Endothelial cell of umbilical vein (primary cell): ENCODE measurements around the gene SENP2. TPM values are rescaled to one million over a fixed set of nuclear protein-coding genes. Genes with fewer than 3 reads are reported as not detected.

Source experiments
- BruUV-seq: library from RNA; stranded (reverse); fragments of 400-500 nt; replicated peaks from 2 replicates; lab custom pipeline; 2021; lab: Mats Ljungman, UMichigan
- CTCF ChIA-PET: fragments of 300-600, 350-600 bp; sonication (Branson Sonifier 250); formaldehyde crosslinking; loops from one replicate; lab custom pipeline; 2021; ENCODE audit warnings: antibody characterized with exemption, inconsistent platforms; lab: Charles Lee
- POLR2A ChIA-PET: fragments of 300-600, 350-600 bp; sonication (Branson Sonifier 250); formaldehyde crosslinking; loops from one replicate; lab custom pipeline; 2021; ENCODE audit warnings: antibody characterized with exemption, inconsistent platforms; lab: Charles Lee
- DNase-seq: peaks from one replicate; pipeline ENCODE4 v3.0.0-alpha.2; 2011; ENCODE audit warnings: low read depth, low spot score
- FAIRE-seq: peaks from 2 replicates; lab custom pipeline; 2011; peaks lifted over from hg19 to GRCh38; lab: Jason Lieb, UNC
- H2AFZ ChIP-seq: 2 replicates; pipeline ENCODE4 v1.6.0; 2012; ENCODE audit warnings: low read depth, low read length, control low read depth, inconsistent platforms
- H3K27ac ChIP-seq: 2 replicates; pipeline ENCODE4 v1.5.1; 2011; ENCODE audit warnings: low read depth, mild to moderate bottlenecking, control low read depth, low read length, moderate library complexity; ENCODE audit not compliant: insufficient read depth
- H3K27me3 ChIP-seq, 2 experiments: 2 replicates each; pipeline versions ENCODE4 v1.6.0 to v1.6.1; 2011; ENCODE audit warnings: low read length in 2 of 2, mixed read lengths in 1 of 2; ENCODE audit not compliant: control insufficient read depth in 2 of 2, insufficient read depth in 2 of 2
- H3K36me3 ChIP-seq, 2 experiments: 2 replicates in 1 of 2; 3 replicates in 1 of 2; pipeline ENCODE4 v1.5.1; 2011; ENCODE audit warnings: low read length in 2 of 2, mild to moderate bottlenecking in 1 of 2, moderate library complexity in 1 of 2; ENCODE audit not compliant: control insufficient read depth in 2 of 2, insufficient read depth in 2 of 2; ENCODE audit errors: extremely low read depth in 1 of 2
- H3K4me1 ChIP-seq: 3 replicates; pipeline ENCODE4 v1.5.1; 2011; ENCODE audit warnings: mild to moderate bottlenecking, low read length; ENCODE audit not compliant: control insufficient read depth, insufficient read depth; ENCODE audit errors: extremely low read depth
- H3K4me2 ChIP-seq: 2 replicates; pipeline ENCODE4 v1.6.1; 2011; ENCODE audit warnings: low read length, control low read depth, mixed read lengths; ENCODE audit not compliant: insufficient read depth
- H3K4me3 ChIP-seq, 3 experiments: fragments of 200-600 bp in 1 of 3; sonication (generic), shearing (Covaris generic) in 1 of 3; replicated peaks in 1 of 3; 2 replicates each; pipeline ENCODE4 v1.5.1; 2011 to 2016; ENCODE audit warnings: control low read depth in 3 of 3, low read length in 3 of 3, mild to moderate bottlenecking in 2 of 3, inconsistent platforms in 1 of 3, low read depth in 1 of 3, moderate library complexity in 1 of 3; ENCODE audit not compliant: insufficient read depth in 1 of 3
- H3K79me2 ChIP-seq: 2 replicates; pipeline ENCODE4 v1.6.0; 2012; ENCODE audit warnings: low read length, inconsistent platforms; ENCODE audit not compliant: control insufficient read depth, insufficient read depth
- H3K9ac ChIP-seq: replicated peaks from 2 replicates; pipeline ENCODE3; 2011; ENCODE audit warnings: low read length, control low read depth; ENCODE audit not compliant: insufficient read depth; ENCODE audit errors: extremely low read depth
- H3K9me1 ChIP-seq: replicated peaks from 3 replicates; pipeline ENCODE4 v1.6.0; 2011; ENCODE audit warnings: mild to moderate bottlenecking, low read length; ENCODE audit not compliant: control insufficient read depth, insufficient read depth; ENCODE audit errors: extremely low read depth
- H3K9me3 ChIP-seq: replicated peaks from 2 replicates; pipeline ENCODE4 v1.5.1; 2012; ENCODE audit warnings: low read length, inconsistent platforms; ENCODE audit not compliant: control insufficient read depth, insufficient read depth
- H4K20me1 ChIP-seq: replicated peaks from 2 replicates; pipeline ENCODE3; 2011; ENCODE audit warnings: mild to moderate bottlenecking, low read length; ENCODE audit not compliant: control insufficient read depth, insufficient read depth; ENCODE audit errors: extremely low read depth
- EZH2 ChIP-seq: IDR thresholded peaks from 2 replicates; pipeline ENCODE4 v1.6.1; 2012; ENCODE audit warnings: borderline replicate concordance, low read depth, mild to moderate bottlenecking, moderate library complexity, low read length, inconsistent platforms; ENCODE audit not compliant: severe bottlenecking
- FOS ChIP-seq: IDR thresholded peaks from 2 replicates; pipeline ENCODE4 v1.6.1; 2011; ENCODE audit warnings: mild to moderate bottlenecking, low read length, moderate library complexity, borderline replicate concordance; ENCODE audit not compliant: insufficient read depth
- GATA2 ChIP-seq: IDR thresholded peaks from 2 replicates; pipeline ENCODE4 v1.7.0; 2011; ENCODE audit warnings: low read depth, mild to moderate bottlenecking, moderate library complexity, mixed read lengths, low read length; ENCODE audit not compliant: insufficient read length, insufficient read depth
- JUN ChIP-seq: IDR thresholded peaks from 2 replicates; pipeline ENCODE4 v1.6.1; 2011; ENCODE audit warnings: borderline replicate concordance, low read depth; ENCODE audit not compliant: insufficient read length, insufficient read depth
- MYC ChIP-seq: IDR thresholded peaks from one replicate; pipeline ENCODE4 v1.6.1; 2011; ENCODE audit warnings: mild to moderate bottlenecking, low read depth, low read length
- POLR2A ChIP-seq: IDR thresholded peaks from 2 replicates; pipeline ENCODE4 v1.6.1; 2012; ENCODE audit warnings: low read depth, mild to moderate bottlenecking, control low read depth, low read length
- POLR2AphosphoS5 ChIP-seq: IDR thresholded peaks from 2 replicates; pipeline ENCODE4 v1.6.1; 2012; ENCODE audit warnings: low read depth, mild to moderate bottlenecking, control low read depth, low read length, moderate library complexity; ENCODE audit not compliant: insufficient read depth
- dilution Hi-C: fragments of 300-500 bp; cut with MboI; formaldehyde crosslinking; loops from one replicate; pipeline ENCODE4 v1.15.0; 2019; ENCODE audit warnings: low sequenced_read_pairs; ENCODE audit not compliant: extremely low pct_ligation_motif_present
- intact Hi-C: fragments of 100-400 bp; cut with micrococcal nuclease; formaldehyde crosslinking; loops from one replicate; pipeline ENCODE4 v1.10.0; 2022
- polyA plus RNA-seq, 4 experiments: library from polyadenylated mRNA; depleted of rRNA in 3 of 4; stranded (reverse) in 3 of 4; unstranded in 1 of 4; fragments of >200 nt; gene quantifications; 2 replicates each; pipeline versions ENCODE4 v1.2.1 to v1.2.3, GENCODE V29; 2011 to 2012; ENCODE audit warnings: missing spikeins in 1 of 4
- total RNA-seq: library from RNA; stranded (reverse); gene quantifications from 2 replicates; pipeline ENCODE4 v1.2.3, GENCODE V29; 2021
- TF ChIP-seq, protein P1 (sequence below): IDR thresholded peaks from 2 replicates; pipeline ENCODE4 v1.6.1; 2011; ENCODE audit not compliant: insufficient read depth, insufficient read length
- TF ChIP-seq, protein P2 (sequence below), 2 donors: IDR thresholded peaks; 1 replicate in 1 of 2; 2 replicates in 1 of 2; pipeline ENCODE4 v1.5.1; 2011; ENCODE audit warnings: low read length in 2 of 2, mild to moderate bottlenecking in 2 of 2, moderate library complexity in 2 of 2, control low read depth in 1 of 2, inconsistent platforms in 1 of 2, low read depth in 1 of 2; ENCODE audit not compliant: insufficient read depth in 1 of 2; ENCODE audit errors: extremely low read depth in 1 of 2

Gene SENP2
- total and polyA plus RNA-seq, 2 donors (not counting 3 experiments of a cell fraction or from before 2014, with no cell fraction given): 3.8 to 40.4 TPM

DNA sequence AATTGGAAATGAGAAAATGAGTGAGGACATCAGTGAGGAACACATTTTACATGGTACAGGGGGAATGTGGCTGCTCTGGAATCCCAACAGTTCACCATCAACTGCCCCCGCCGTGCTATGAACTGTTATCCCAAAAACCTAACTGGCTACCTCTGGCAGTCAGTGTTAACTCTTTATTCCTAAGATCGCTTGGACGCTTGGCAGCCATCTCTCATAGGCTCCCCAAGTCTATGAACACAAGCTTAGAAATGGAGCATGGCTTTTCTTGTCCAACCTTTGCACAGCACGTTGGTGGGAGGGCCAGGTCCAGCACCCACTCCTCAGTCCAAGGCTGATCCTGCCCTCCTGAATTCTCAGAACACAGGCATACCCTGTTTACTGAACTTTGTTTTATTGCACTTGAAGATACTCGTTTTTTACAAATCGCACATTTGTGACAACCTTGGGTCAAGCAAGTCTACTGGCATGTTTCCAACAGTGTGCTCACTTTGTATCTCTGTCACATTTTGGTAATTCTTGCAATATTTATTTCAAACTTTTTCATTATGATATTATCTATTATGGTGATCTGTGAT is 53.6 kb downstream of the SENP2 start:
- CTCF ChIA-PET: interaction anchor here (1.2 kb wide), 1 partner anchor 11 kb away, joined by 3 read pairs; no protein-coding TSS in a partner anchor
- intact Hi-C loops: no loop called here
- no peaks in the 10 kb centered on the region for H3K4me1 ChIP-seq
- POLR2A ChIA-PET: no interaction called here
- no peak overlapping the region for H3K4me2 ChIP-seq
- no peak overlapping the region for H2AFZ ChIP-seq
- TF ChIP-seq POLR2A (no peak), POLR2AphosphoS5 (no peak), FOS (no peak), GATA2 (no peak), MYC (no peak), JUN (no peak), EZH2 (no peak)
- TF ChIP-seq, protein P1, sequence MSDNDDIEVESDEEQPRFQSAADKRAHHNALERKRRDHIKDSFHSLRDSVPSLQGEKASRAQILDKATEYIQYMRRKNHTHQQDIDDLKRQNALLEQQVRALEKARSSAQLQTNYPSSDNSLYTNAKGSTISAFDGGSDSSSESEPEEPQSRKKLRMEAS: no peak
- TF ChIP-seq, protein P2, sequence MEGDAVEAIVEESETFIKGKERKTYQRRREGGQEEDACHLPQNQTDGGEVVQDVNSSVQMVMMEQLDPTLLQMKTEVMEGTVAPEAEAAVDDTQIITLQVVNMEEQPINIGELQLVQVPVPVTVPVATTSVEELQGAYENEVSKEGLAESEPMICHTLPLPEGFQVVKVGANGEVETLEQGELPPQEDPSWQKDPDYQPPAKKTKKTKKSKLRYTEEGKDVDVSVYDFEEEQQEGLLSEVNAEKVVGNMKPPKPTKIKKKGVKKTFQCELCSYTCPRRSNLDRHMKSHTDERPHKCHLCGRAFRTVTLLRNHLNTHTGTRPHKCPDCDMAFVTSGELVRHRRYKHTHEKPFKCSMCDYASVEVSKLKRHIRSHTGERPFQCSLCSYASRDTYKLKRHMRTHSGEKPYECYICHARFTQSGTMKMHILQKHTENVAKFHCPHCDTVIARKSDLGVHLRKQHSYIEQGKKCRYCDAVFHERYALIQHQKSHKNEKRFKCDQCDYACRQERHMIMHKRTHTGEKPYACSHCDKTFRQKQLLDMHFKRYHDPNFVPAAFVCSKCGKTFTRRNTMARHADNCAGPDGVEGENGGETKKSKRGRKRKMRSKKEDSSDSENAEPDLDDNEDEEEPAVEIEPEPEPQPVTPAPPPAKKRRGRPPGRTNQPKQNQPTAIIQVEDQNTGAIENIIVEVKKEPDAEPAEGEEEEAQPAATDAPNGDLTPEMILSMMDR (IDR thresholded peaks at IDR 0.05; ENCODE audit: extremely low read depth in 1 of 2, insufficient read depth in 1 of 2, low read depth in 1 of 2, low read length in 2 of 2): no peak
- no peaks in the 10 kb centered on the region for H3K27me3 ChIP-seq
- H3K9ac ChIP-seq: no peak overlapping the region
- no peaks in the 10 kb centered on the region for H3K9me3 ChIP-seq
- H4K20me1 ChIP-seq: no peaks in the 10 kb centered on the region
- peaks cover 4 to 5% of the 10 kb centered on the region in 2 experiments for H3K36me3 ChIP-seq
- FAIRE-seq: no peak
- H3K4me3 ChIP-seq: no peak overlapping the region
- BruUV-seq: no TSS peak
- dilution Hi-C loops: no loop called here
- H3K9me1 ChIP-seq: no peaks in the 10 kb centered on the region
- no peak overlapping the region for H3K27ac ChIP-seq
- H3K79me2 ChIP-seq: no peaks in the 10 kb centered on the region
- no peak for DNase-seq
